Measurements from ENCODE around the gene FSTL5. TPM values are rescaled to one million over a fixed set of nuclear protein-coding genes. Genes with fewer than 3 reads are reported as not detected.

FSTL5 gene
- total and polyA plus RNA-seq, 2 experiments from 2014 or later, result 0.29 to 0.57 TPM

DNA sequence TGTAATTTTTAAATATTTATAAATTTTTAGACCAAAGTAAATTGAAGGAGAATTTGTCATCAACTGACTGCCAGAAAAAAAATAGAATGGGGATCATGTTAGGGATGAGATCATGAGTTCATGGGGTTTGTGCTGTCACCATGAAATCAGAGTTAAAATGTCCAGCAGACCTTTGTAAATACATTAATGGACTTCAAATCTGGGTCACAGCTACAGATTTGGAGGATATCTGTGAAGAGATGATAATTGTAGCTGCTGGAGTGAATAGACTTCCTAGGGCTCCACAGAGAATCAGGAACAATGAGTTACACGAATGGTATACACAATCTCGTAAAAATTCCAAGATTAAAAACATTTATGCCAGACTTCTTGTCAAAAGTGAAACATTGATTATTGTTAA is 6.6 kb downstream of the FSTL5 start:
- H3K27me3 ChIP-seq, result no peaks in the 10 kb centered on the region
- no peaks in the 10 kb centered on the region for H3K79me2 ChIP-seq
- no peak overlapping the region for H2AFZ ChIP-seq
- 88% methylated on average over 2 of the region's 2 CpGs for WGBS (ENCODE audit: low lambda C conversion rate, missing lambda C conversion rate)
- no peaks in the 10 kb centered on the region for H3K36me3 ChIP-seq (replicated peaks; ENCODE audit: insufficient read depth, low read depth)
- no peaks in the 10 kb centered on the region for H3K9me2 ChIP-seq (replicated peaks; ENCODE audit: insufficient read depth)
- H3K4me3 ChIP-seq, result no peak overlapping the region
- TF ChIP-seq EZH2phosphoT487 (IDR thresholded peaks at IDR 0.05; ENCODE audit: low read depth, severe bottlenecking, unreplicated experiment), result no peak
- TF ChIP-seq, protein P1, sequence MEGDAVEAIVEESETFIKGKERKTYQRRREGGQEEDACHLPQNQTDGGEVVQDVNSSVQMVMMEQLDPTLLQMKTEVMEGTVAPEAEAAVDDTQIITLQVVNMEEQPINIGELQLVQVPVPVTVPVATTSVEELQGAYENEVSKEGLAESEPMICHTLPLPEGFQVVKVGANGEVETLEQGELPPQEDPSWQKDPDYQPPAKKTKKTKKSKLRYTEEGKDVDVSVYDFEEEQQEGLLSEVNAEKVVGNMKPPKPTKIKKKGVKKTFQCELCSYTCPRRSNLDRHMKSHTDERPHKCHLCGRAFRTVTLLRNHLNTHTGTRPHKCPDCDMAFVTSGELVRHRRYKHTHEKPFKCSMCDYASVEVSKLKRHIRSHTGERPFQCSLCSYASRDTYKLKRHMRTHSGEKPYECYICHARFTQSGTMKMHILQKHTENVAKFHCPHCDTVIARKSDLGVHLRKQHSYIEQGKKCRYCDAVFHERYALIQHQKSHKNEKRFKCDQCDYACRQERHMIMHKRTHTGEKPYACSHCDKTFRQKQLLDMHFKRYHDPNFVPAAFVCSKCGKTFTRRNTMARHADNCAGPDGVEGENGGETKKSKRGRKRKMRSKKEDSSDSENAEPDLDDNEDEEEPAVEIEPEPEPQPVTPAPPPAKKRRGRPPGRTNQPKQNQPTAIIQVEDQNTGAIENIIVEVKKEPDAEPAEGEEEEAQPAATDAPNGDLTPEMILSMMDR (IDR thresholded peaks at IDR 0.05; ENCODE audit: poor library complexity), result no peak
- TF ChIP-seq EZH2 (IDR thresholded peaks at IDR 0.05; ENCODE audit: borderline replicate concordance), result no peak
- no peaks in the 10 kb centered on the region for H4K20me1 ChIP-seq (ENCODE audit: insufficient read depth, poor library complexity, severe bottlenecking)
- H3K4me2 ChIP-seq, result no peak overlapping the region
- no peak for DNase-seq (ENCODE audit: low spot score)
- no peaks in the 10 kb centered on the region for H3K4me1 ChIP-seq (ENCODE audit: insufficient read depth)
- no peaks in the 10 kb centered on the region for H3K9me3 ChIP-seq (ENCODE audit: low read depth)
- no peak overlapping the region for H3K27ac ChIP-seq

DNA sequence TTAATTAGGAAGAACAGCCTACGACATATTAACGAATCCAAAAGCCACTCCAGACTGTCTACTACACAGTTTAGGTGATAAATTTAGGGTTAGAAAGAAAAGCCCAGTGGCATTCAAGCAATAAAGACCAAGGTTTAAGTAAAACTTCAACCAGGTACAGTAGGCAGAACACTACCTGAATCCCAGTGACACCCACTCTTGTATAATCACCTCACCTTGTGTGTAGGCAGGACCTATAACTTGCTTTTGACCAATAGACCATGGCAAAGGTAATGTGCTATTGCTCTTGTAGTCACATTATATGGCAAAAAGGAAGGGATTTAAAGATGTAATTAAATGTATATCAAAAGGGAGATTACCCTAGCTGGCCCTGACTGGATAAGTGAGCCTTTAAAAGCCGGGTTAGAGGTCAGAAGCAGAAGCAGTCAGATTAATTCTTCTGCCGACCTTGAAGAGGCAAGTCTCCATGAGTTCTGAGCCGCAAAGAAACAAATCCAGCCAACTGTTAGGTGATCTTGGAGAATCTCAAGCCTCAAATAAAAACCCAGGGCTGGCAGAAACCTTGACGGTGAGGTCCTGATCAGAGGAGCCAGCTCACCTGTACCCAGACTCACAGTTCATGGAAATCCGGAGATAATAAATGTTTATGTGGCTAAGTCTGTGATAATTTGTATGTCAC is 8.8 kb downstream of the FSTL5 start:
- Histone ChIP-seq H3K4me2 (no peak overlapping the region), H3K9me2 (replicated peaks; ENCODE audit: insufficient read depth) (no peaks in the 10 kb centered on the region), H3K4me1 (ENCODE audit: insufficient read depth) (no peaks in the 10 kb centered on the region), H3K27ac (no peak overlapping the region), H3K4me3 (no peak overlapping the region), H3K9me3 (ENCODE audit: low read depth) (no peaks in the 10 kb centered on the region), H2AFZ (no peak overlapping the region), H4K20me1 (ENCODE audit: insufficient read depth, poor library complexity, severe bottlenecking) (no peaks in the 10 kb centered on the region), H3K27me3 (no peaks in the 10 kb centered on the region), H3K36me3 (replicated peaks; ENCODE audit: insufficient read depth, low read depth) (no peaks in the 10 kb centered on the region), H3K79me2 (no peaks in the 10 kb centered on the region)
- 81% methylated on average over 7 of the region's 7 CpGs for WGBS (ENCODE audit: low lambda C conversion rate, missing lambda C conversion rate)
- no peak for DNase-seq (ENCODE audit: low spot score)
- TF ChIP-seq, protein P1 (IDR thresholded peaks at IDR 0.05; ENCODE audit: poor library complexity), result no peak
- TF ChIP-seq EZH2 (IDR thresholded peaks at IDR 0.05; ENCODE audit: borderline replicate concordance) (no peak), EZH2phosphoT487 (IDR thresholded peaks at IDR 0.05; ENCODE audit: low read depth, severe bottlenecking, unreplicated experiment) (no peak)

DNA sequence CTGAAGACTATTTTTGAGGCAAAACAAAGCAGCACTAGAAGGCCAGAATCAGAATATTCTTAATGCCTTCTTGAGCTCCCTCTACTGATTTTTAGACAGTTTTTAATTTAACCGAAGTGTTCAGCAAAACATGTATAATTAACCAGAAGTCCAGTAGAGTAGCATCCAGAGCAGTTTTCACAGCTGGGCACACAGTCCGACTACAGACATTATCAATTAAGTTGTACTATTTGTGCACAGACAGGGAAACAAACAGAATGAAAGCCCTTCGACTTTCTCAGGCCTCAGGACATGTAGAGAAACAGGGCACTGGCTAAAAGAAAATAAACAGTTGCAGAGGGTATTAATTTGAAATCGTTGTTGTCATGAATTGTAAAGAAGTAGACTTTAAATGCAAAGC is 11.9 kb downstream of the FSTL5 start:
- Histone ChIP-seq H3K27ac (no peak overlapping the region), H2AFZ (no peak overlapping the region), H3K4me2 (no peak overlapping the region), H3K9me3 (ENCODE audit: low read depth) (no peaks in the 10 kb centered on the region), H3K36me3 (replicated peaks; ENCODE audit: insufficient read depth, low read depth) (no peaks in the 10 kb centered on the region), H3K4me3 (no peak overlapping the region), H3K27me3 (no peaks in the 10 kb centered on the region), H3K4me1 (ENCODE audit: insufficient read depth) (no peaks in the 10 kb centered on the region), H3K9me2 (replicated peaks; ENCODE audit: insufficient read depth) (no peaks in the 10 kb centered on the region), H4K20me1 (ENCODE audit: insufficient read depth, poor library complexity, severe bottlenecking) (no peaks in the 10 kb centered on the region), H3K79me2 (no peaks in the 10 kb centered on the region)
- no peak for DNase-seq (ENCODE audit: low spot score)
- TF ChIP-seq EZH2 (IDR thresholded peaks at IDR 0.05; ENCODE audit: borderline replicate concordance) (no peak), EZH2phosphoT487 (IDR thresholded peaks at IDR 0.05; ENCODE audit: low read depth, severe bottlenecking, unreplicated experiment) (no peak)
- TF ChIP-seq, protein P1 (IDR thresholded peaks at IDR 0.05; ENCODE audit: poor library complexity), result no peak
- WGBS (ENCODE audit: low lambda C conversion rate, missing lambda C conversion rate), result 71% methylated on average over 4 of the region's 4 CpGs

Measured in hepatocyte (in vitro differentiated cells).